B cell (primary cell): ENCODE measurements around the gene NPFFR1. TPM values are rescaled to one million over a fixed set of nuclear protein-coding genes. Genes with fewer than 3 reads are reported as not detected.

Experiments used
- ATAC-seq: fragments of 200-7000 bp; cut with Tn5 transposase; one replicate; pipeline ENCODE4 v1.10.0; 2021; ENCODE audit warnings: low read depth, mild to moderate bottlenecking, moderate number of reproducible peaks, moderate library complexity
- CTCF ChIA-PET: fragments of 350-600 bp; sonication (Branson Sonifier 250); formaldehyde crosslinking; loops from one replicate; lab custom pipeline; 2021; ENCODE audit warnings: antibody characterized with exemption, inconsistent platforms; lab: Charles Lee
- POLR2A ChIA-PET: fragments of 350-600 bp; sonication (Branson Sonifier 250); formaldehyde crosslinking; loops from one replicate; lab custom pipeline; 2021; ENCODE audit warnings: antibody characterized with exemption; lab: Charles Lee
- DNase-seq: peaks from one replicate; pipeline ENCODE4 v3.0.0; 2013
- H2AFZ ChIP-seq: 2 replicates; pipeline ENCODE4 v1.6.1; 2012; ENCODE audit warnings: mild to moderate bottlenecking, low read depth, low read length; ENCODE audit not compliant: insufficient read depth, poor library complexity, severe bottlenecking
- H3K27ac ChIP-seq, 2 donors: 1 replicate in 1 of 2; 2 replicates in 1 of 2; pipeline ENCODE4 v1.5.1; 2012 to 2013; ENCODE audit warnings: low read length in 2 of 2, mild to moderate bottlenecking in 2 of 2, moderate library complexity in 1 of 2
- H3K27me3 ChIP-seq, 4 experiments: fragments of 200-600 bp in 1 of 4; sonication (generic) in 1 of 4; replicated peaks in 1 of 4; 1 replicate in 2 of 4; 2 replicates in 2 of 4; pipeline versions ENCODE4 v1.6.1 to v1.7.0; 2013 to 2016; ENCODE audit warnings: low read length in 3 of 4, mild to moderate bottlenecking in 2 of 4, mixed read lengths in 1 of 4, moderate library complexity in 1 of 4; ENCODE audit not compliant: insufficient read depth in 4 of 4, control insufficient read depth in 3 of 4; ENCODE audit errors: control extremely low read depth in 1 of 4
- H3K36me3 ChIP-seq, 2 experiments: replicated peaks in 1 of 2; 1 replicate in 1 of 2; 2 replicates in 1 of 2; pipeline versions ENCODE4 v1.6.1 to v1.7.1; 2013; ENCODE audit warnings: low read length in 1 of 2; ENCODE audit not compliant: insufficient read depth in 2 of 2, control insufficient read depth in 1 of 2; ENCODE audit errors: control extremely low read depth in 1 of 2, extremely low read depth in 1 of 2
- H3K4me1 ChIP-seq, 2 donors: fragments of 200-600 bp in 1 of 2; sonication (generic) in 1 of 2; 1 replicate in 1 of 2; 2 replicates in 1 of 2; pipeline versions ENCODE4 v1.5.1 to v1.6.1; 2013 to 2017; ENCODE audit warnings: low read length in 2 of 2; ENCODE audit not compliant: control insufficient read depth in 2 of 2, insufficient read depth in 2 of 2
- H3K4me2 ChIP-seq: replicated peaks from 2 replicates; pipeline ENCODE3; 2012; ENCODE audit warnings: mild to moderate bottlenecking, low read depth, low read length; ENCODE audit not compliant: poor library complexity, severe bottlenecking
- H3K4me3 ChIP-seq, 5 experiments: fragments of 200-600 bp in 1 of 5; sonication (generic) in 1 of 5; 1 replicate in 3 of 5; 2 replicates in 2 of 5; pipeline versions ENCODE4 v1.5.1 to v1.7.0; 2011 to 2016; ENCODE audit warnings: low read length in 4 of 5, mild to moderate bottlenecking in 4 of 5, low read depth in 2 of 5, control low read depth in 1 of 5, moderate library complexity in 1 of 5; ENCODE audit not compliant: insufficient read depth in 1 of 5; ENCODE audit errors: control extremely low read depth in 1 of 5, extremely low read depth in 1 of 5
- H3K79me2 ChIP-seq: fragments of 200-600 bp; sonication (generic); one replicate; pipeline ENCODE4 v1.6.0; 2016; ENCODE audit warnings: low read length; ENCODE audit not compliant: control insufficient read depth, insufficient read depth
- H3K9ac ChIP-seq: fragments of 200-600 bp; sonication (generic); 2 replicates; pipeline ENCODE4 v1.6.1; 2017; ENCODE audit warnings: mild to moderate bottlenecking, low read length, moderate library complexity
- H3K9me3 ChIP-seq, 3 donors: one replicate each; pipeline versions ENCODE4 v1.6.1 to v1.7.1; 2013; ENCODE audit warnings: low read length in 2 of 3; ENCODE audit not compliant: control insufficient read depth in 2 of 3, insufficient read depth in 1 of 3; ENCODE audit errors: control extremely low read depth in 1 of 3
- H4K20me1 ChIP-seq: 2 replicates; pipeline ENCODE4 v1.6.0; 2012; ENCODE audit warnings: mild to moderate bottlenecking, low read length; ENCODE audit not compliant: insufficient read depth, control insufficient read depth, poor library complexity, severe bottlenecking
- H3K27ac Mint-ChIP-seq: one replicate; pipeline ENCODE4 v1.8.0; 2021; ENCODE audit warnings: mixed read lengths
- H3K27me3 Mint-ChIP-seq: one replicate; pipeline ENCODE4 v1.8.0; 2021; ENCODE audit warnings: mixed read lengths
- H3K4me1 Mint-ChIP-seq: one replicate; pipeline ENCODE4 v1.8.0; 2021; ENCODE audit warnings: mixed read lengths
- H3K4me3 Mint-ChIP-seq: one replicate; pipeline ENCODE4 v1.8.0; 2021; ENCODE audit warnings: mixed read lengths
- H3K9me3 Mint-ChIP-seq: one replicate; pipeline ENCODE4 v1.8.0; 2022; ENCODE audit warnings: mixed read lengths; ENCODE audit not compliant: insufficient read depth
- EZH2 ChIP-seq: IDR thresholded peaks from 2 replicates; pipeline ENCODE4 v1.6.1; 2012; ENCODE audit warnings: borderline replicate concordance, low read depth, mild to moderate bottlenecking, moderate library complexity, low read length; ENCODE audit not compliant: insufficient read depth, poor library complexity, severe bottlenecking
- WGBS: methylation state at CpG from one replicate; pipeline ENCODE4 v1.1.5; 2013; ENCODE audit warnings: missing lambda C conversion rate; ENCODE audit not compliant: insufficient coverage; 5-methylcytosine and 5-hydroxymethylcytosine counted together
- intact Hi-C: fragments of 100-400 bp; cut with micrococcal nuclease; formaldehyde crosslinking; loops from one replicate; pipeline ENCODE4 v1.10.0; 2022
- polyA plus RNA-seq: library from polyadenylated mRNA; depleted of rRNA; stranded (reverse); fragments of >200 nt; gene quantifications from 2 replicates; pipeline ENCODE4 v1.2.3, GENCODE V29; 2012
- total RNA-seq, 2 donors: library from RNA; stranded (reverse); fragments of 120-200 nt in 1 of 2; gene quantifications; 1 replicate in 1 of 2; 2 replicates in 1 of 2; pipeline versions ENCODE4 v1.2.3 to v1.2.4, GENCODE V29; 2013 to 2022
- TF ChIP-seq, protein P1 (sequence below): fragments of 200-600 bp; IDR thresholded peaks from one replicate; pipeline ENCODE4 v1.8.0; 2022; ENCODE audit warnings: antibody characterized with exemption, mild to moderate bottlenecking

Gene NPFFR1
- total and polyA plus RNA-seq, 2 donors (not counting 1 experiment from before 2014, with no cell fraction given): not detected

- H2AFZ ChIP-seq: no peak overlapping the region
- Mint-ChIP-seq H3K27ac (no peak overlapping the region), H3K4me1 (peaks cover 11% of the 10 kb centered on the region), H3K27me3 (peaks cover 6% of the 10 kb centered on the region), H3K4me3 (no peak overlapping the region), H3K9me3 (no peaks in the 10 kb centered on the region)
- DNase-seq (no peak), ATAC-seq (no peak)
- H3K27me3 ChIP-seq: no peaks in the 10 kb centered on the region
- no peak overlapping the region for H3K4me3 ChIP-seq
- 75% methylated on average over 4 of the region's 5 CpGs for WGBS
- H3K27ac ChIP-seq: no peak overlapping the region
- no peaks in the 10 kb centered on the region for H3K79me2 ChIP-seq
- H3K36me3 ChIP-seq: no peaks in the 10 kb centered on the region
- peaks cover 0 to 4% (median 0%) of the 10 kb centered on the region in 3 donors for H3K9me3 ChIP-seq
- H3K4me2 ChIP-seq: no peak overlapping the region
- no peaks in the 10 kb centered on the region for H4K20me1 ChIP-seq
- intact Hi-C loops: no loop called here
- CTCF ChIA-PET: interaction anchor here (1.9 kb wide), 1 partner anchor 67 kb away, joined by 5 read pairs; no protein-coding TSS in a partner anchor
- H3K4me1 ChIP-seq: peaks cover 7 to 11% of the 10 kb centered on the region in 2 donors
- POLR2A ChIA-PET: no interaction called here
- TF ChIP-seq EZH2: no peak
- TF ChIP-seq, protein P1, sequence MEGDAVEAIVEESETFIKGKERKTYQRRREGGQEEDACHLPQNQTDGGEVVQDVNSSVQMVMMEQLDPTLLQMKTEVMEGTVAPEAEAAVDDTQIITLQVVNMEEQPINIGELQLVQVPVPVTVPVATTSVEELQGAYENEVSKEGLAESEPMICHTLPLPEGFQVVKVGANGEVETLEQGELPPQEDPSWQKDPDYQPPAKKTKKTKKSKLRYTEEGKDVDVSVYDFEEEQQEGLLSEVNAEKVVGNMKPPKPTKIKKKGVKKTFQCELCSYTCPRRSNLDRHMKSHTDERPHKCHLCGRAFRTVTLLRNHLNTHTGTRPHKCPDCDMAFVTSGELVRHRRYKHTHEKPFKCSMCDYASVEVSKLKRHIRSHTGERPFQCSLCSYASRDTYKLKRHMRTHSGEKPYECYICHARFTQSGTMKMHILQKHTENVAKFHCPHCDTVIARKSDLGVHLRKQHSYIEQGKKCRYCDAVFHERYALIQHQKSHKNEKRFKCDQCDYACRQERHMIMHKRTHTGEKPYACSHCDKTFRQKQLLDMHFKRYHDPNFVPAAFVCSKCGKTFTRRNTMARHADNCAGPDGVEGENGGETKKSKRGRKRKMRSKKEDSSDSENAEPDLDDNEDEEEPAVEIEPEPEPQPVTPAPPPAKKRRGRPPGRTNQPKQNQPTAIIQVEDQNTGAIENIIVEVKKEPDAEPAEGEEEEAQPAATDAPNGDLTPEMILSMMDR: no peak
- H3K9ac ChIP-seq: no peak overlapping the region
Measured at GRCh38 chr10:70297224-70297623, 13.4 kb upstream of the NPFFR1 start.

DNA sequence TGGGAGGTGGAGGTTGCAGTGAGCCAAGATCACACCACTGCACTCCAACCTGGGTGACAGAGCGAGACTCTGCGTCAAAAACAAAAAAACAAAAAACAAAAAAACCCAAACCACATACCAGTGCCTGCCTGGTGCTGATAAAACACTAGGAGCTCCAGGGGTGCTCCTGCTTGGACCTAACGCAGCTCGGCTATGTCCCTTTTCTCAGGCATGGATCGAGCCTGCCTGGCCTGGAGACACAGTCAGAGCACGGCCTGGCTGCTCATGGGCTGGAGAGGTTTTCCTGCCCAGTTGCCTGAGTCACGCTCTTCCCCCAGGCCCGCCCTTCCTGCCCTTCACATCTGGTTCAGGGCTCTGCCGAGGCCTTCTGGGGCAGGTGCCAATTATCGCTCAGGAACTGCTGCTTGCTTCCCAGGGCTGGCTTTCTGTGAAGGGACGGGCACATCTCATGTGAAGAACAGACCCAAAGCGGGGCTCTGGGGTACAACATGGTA lies 12.6 kb upstream of the NPFFR1 start:
- H3K9me3 Mint-ChIP-seq: no peaks in the 10 kb centered on the region
- WGBS: 28% methylated on average over 8 of the region's 12 CpGs
- H3K27ac ChIP-seq: no peak overlapping the region
- no peak overlapping the region for H3K27ac Mint-ChIP-seq
- no peak overlapping the region for H3K9ac ChIP-seq
- no peaks in the 10 kb centered on the region for H3K27me3 ChIP-seq
- DNase-seq (no peak), ATAC-seq (no peak)
- H2AFZ ChIP-seq: no peak overlapping the region
- no peak overlapping the region for H3K4me2 ChIP-seq
- intact Hi-C loops: no loop called here
- H3K4me3 Mint-ChIP-seq: no peak overlapping the region
- H3K79me2 ChIP-seq: no peaks in the 10 kb centered on the region
- no peaks in the 10 kb centered on the region for H3K36me3 ChIP-seq
- H3K4me1 Mint-ChIP-seq: peaks cover 11% of the 10 kb centered on the region
- H4K20me1 ChIP-seq: no peaks in the 10 kb centered on the region
- H3K27me3 Mint-ChIP-seq: peaks cover 6% of the 10 kb centered on the region
- H3K4me3 ChIP-seq: no peak overlapping the region
- peaks cover 7 to 11% of the 10 kb centered on the region in 2 donors for H3K4me1 ChIP-seq
- H3K9me3 ChIP-seq: peaks cover 0 to 5% (median 0%) of the 10 kb centered on the region in 3 donors
- TF ChIP-seq, protein P1: no peak
- TF ChIP-seq EZH2: no peak
- ChIA-PET POLR2A (no interaction called here), CTCF (interaction anchor here (1.1 to 1.9 kb wide), 2 partner anchors 31 to 68 kb away, joined by 3 to 5 read pairs; no protein-coding TSS in a partner anchor)
